Rectal smooth muscle tissue (tissue), 1 donor: ENCODE measurements around the gene CST11.

ENCODE experiments used
- H3K27ac ChIP-seq: one replicate; pipeline ENCODE4 v1.7.0; 2013; ENCODE audit warnings: low read depth, low read length, inconsistent platforms
- H3K27me3 ChIP-seq: one replicate; pipeline ENCODE4 v1.7.0; 2013; ENCODE audit warnings: low read length; ENCODE audit not compliant: control insufficient read depth, insufficient read depth
- H3K36me3 ChIP-seq: one replicate; pipeline ENCODE4 v1.7.0; 2013; ENCODE audit warnings: low read length; ENCODE audit not compliant: control insufficient read depth, insufficient read depth
- H3K4me1 ChIP-seq: one replicate; pipeline ENCODE4 v1.7.0; 2013; ENCODE audit warnings: low read length; ENCODE audit not compliant: control insufficient read depth, insufficient read depth
- H3K4me3 ChIP-seq: one replicate; pipeline ENCODE4 v1.7.0; 2013; ENCODE audit warnings: low read length
- H3K9ac ChIP-seq: one replicate; pipeline ENCODE4 v1.7.0; 2013; ENCODE audit warnings: low read length

Gene CST11, protein sequence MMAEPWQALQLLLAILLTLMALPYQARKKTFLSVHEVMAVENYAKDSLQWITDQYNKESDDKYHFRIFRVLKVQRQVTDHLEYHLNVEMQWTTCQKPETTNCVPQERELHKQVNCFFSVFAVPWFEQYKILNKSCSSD

DNA sequence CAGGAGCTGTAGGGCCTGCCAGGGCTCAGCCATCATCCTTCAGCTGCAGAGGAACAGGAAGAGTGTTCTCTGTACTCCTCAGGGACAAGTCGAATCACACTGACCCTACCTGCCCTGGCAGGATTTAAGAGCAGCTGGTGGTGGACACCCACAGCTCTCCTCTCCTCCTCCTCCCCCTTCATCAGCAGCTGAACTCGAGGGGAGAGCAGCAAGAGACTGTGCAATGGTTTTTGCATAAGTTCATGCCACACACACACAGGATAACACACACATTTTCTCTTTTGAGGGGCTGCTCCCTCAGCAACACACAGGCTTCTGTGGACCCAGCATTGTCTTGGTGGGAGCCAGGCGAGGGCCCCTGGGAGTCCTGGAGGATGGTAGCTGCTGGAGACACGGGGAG, at the start of gene CST11:
CST11 (minus strand) TSS at position 101 of the 400 bp plus-strand sequence; CDS start at position 36, 65 bp downstream.
- Histone ChIP-seq H3K27me3 (no peaks in the 10 kb centered on the region), H3K9ac (no peak within 1 kb of the TSS), H3K4me1 (no peaks in the 10 kb centered on the region), H3K27ac (no peak within 1 kb of the TSS), H3K4me3 (no peak within 1 kb of the TSS), H3K36me3 (no peaks in the 10 kb centered on the region)

DNA sequence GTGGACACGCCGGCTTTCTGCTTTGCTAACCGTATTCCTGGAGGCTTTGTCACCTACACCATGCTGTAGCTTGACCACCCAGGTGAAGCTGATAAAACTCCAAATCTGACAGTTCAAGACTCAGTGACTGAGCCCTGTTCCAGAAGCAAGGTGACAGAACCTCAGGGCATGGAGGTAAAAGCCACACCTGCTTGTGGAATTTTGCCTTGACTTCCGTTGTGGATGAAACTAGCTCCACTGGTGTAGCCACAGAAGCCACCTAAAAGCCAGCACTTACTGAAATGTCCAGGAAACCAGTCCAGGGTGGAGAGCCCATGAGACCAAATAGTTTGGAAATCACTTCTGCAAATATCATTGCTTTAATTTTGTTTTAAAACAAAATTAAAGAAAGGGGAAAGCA, 49.2 kb upstream of the CST11 start:
- Histone ChIP-seq H3K9ac (no peak overlapping the region), H3K36me3 (no peaks in the 10 kb centered on the region), H3K4me1 (no peaks in the 10 kb centered on the region), H3K27ac (no peak overlapping the region), H3K4me3 (no peak overlapping the region), H3K27me3 (no peaks in the 10 kb centered on the region)

DNA sequence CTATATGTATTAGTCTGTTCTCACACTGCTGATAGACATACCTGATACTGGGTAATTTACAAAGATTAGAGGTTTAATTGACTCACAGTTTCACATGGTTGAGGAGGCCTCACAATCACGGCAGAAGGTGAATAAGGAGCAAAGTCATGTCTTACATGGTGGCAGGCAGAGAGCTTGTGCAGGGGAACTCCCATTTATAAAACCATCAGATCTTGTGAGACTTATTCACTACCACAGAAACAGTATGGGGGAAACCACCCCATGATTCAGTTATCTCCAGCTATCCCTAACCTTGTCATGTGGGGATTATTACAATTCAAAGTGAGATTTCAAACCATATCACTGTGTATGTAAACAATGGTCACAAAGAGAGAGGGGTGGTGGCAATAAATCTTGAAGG, 44.9 kb upstream of the CST11 start:
- no peak overlapping the region for H3K9ac ChIP-seq
- H3K4me1 ChIP-seq: no peaks in the 10 kb centered on the region
- H3K36me3 ChIP-seq: no peaks in the 10 kb centered on the region
- no peaks in the 10 kb centered on the region for H3K27me3 ChIP-seq
- H3K27ac ChIP-seq: no peak overlapping the region
- H3K4me3 ChIP-seq: no peak overlapping the region

DNA sequence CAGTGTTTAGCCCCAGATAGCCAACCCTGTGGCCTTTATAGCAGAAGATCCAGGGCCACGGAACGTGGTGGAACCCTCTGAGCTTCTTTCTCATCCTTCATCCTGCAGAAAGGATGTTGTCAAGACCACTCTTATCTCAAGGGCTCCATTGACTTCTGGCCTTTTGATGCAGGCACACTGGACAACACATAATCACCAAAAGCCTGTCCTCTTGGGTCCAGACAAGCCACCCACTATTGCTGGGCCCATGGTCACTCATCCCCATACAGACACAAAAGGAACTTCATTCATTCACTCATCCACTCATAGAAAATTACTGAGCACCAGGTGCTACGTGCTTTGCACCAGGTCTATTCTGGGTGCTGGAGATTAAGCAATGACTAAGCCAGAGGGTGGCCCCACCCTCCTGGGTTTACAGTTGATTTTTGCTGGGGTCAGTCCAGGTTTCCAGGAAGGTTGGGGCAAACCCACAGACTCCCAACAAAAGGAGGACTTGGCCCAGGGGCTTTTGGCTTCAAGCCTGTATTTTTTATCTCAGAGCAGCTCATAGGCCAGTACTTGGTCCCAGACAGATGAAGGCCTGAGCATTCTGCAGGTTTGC, 40.6 kb upstream of the CST11 start:
- no peak overlapping the region for H3K9ac ChIP-seq
- H3K27ac ChIP-seq: no peak overlapping the region
- H3K36me3 ChIP-seq: no peaks in the 10 kb centered on the region
- H3K27me3 ChIP-seq: no peaks in the 10 kb centered on the region
- no peak overlapping the region for H3K4me3 ChIP-seq
- H3K4me1 ChIP-seq: no peaks in the 10 kb centered on the region

DNA sequence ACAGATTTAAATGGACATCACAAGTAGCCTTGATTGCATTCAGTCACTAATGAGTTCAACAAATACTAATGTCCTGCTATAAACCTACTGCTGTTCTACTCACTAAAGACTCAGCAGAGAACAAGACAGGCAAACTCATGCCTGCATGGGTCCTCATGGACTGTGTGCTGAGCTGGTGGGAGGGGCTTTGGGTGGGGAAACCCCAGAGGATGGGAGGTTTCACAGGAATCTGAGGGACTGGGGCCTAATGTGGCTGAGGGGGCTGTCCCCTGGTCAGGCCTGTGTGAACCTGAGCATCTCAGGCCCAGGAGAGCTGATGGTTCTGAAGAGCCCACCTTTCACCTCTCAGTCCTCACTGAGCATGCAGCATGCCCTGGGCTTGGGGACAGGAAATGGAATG, 39.6 kb upstream of the CST11 start:
- H3K9ac ChIP-seq: no peak overlapping the region
- H3K4me3 ChIP-seq: no peak overlapping the region
- H3K27me3 ChIP-seq: no peaks in the 10 kb centered on the region
- no peaks in the 10 kb centered on the region for H3K4me1 ChIP-seq
- H3K36me3 ChIP-seq: no peaks in the 10 kb centered on the region
- H3K27ac ChIP-seq: no peak overlapping the region

DNA sequence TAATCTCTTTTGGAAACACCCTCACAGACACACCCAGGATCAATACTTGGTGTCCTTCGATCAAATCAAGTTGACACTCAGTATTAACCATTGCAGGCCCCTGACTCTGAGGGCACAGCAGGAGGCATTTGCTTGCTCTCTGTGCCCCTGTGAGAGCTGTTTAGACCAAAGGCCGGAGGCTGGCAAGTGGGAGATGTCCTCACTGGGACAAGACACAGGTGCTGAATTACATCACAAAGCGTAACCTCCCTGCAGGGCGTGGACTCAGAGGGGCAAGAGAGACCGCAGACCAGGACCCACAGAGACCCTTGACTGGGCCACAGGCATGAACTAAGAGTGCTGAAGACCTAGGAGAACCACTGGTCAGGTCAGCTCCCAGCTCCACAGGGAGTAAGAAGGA, 38.1 kb upstream of the CST11 start, which contains the start of gene CST8:
CST8 (plus strand) TSS at position 301 of the 400 bp plus-strand sequence. CDS start 551 bp downstream, outside the sequence.
- Histone ChIP-seq H3K4me3 (no peak within 1 kb of the TSS), H3K27ac (no peak within 1 kb of the TSS), H3K4me1 (no peaks in the 10 kb centered on the region), H3K36me3 (no peaks in the 10 kb centered on the region), H3K27me3 (no peaks in the 10 kb centered on the region), H3K9ac (no peak within 1 kb of the TSS)

DNA sequence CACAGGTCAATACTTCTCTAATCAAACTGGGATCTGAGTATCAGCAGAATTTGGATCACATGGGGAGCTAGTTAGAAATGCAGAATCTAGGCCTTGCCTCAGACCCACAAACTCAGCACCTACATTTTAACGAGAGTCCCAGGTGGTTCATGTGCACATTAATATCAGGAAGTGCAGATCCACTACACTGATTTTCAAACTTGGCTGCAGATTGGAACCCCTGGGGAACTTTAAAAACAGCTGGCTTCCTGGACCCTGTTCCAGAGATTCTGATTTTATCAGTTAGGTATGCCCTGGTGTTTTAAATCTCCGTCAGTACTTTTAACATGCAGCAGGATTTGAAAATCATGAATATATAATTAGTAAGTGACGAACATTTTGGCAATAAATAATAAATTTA, 36.3 kb upstream of the CST11 start:
- Histone ChIP-seq H3K27me3 (no peaks in the 10 kb centered on the region), H3K36me3 (no peaks in the 10 kb centered on the region), H3K4me3 (no peak overlapping the region), H3K4me1 (no peaks in the 10 kb centered on the region), H3K27ac (no peak overlapping the region), H3K9ac (no peak overlapping the region)

DNA sequence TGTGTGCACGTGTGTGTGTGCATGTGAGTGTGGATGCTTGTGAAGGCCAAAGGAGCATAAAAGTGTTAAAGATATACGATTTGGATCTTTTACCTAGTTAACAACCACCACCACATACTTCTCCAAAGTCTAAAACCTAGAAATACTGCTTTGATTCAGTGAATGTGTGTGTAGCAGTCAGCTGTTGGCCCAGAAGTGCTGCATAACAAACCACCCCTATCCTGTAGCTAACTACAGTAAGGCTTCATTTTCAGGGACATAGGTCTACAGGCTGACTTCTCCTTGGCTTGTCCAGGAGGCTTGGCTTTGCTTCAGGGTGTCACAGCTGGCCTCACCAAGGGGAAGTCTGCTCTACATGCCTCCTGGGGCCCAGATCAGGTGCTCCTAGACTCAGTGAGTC, 35.8 kb upstream of the CST11 start:
- H3K9ac ChIP-seq: no peak overlapping the region
- no peak overlapping the region for H3K4me3 ChIP-seq
- no peak overlapping the region for H3K27ac ChIP-seq
- no peaks in the 10 kb centered on the region for H3K36me3 ChIP-seq
- H3K27me3 ChIP-seq: no peaks in the 10 kb centered on the region
- no peaks in the 10 kb centered on the region for H3K4me1 ChIP-seq

DNA sequence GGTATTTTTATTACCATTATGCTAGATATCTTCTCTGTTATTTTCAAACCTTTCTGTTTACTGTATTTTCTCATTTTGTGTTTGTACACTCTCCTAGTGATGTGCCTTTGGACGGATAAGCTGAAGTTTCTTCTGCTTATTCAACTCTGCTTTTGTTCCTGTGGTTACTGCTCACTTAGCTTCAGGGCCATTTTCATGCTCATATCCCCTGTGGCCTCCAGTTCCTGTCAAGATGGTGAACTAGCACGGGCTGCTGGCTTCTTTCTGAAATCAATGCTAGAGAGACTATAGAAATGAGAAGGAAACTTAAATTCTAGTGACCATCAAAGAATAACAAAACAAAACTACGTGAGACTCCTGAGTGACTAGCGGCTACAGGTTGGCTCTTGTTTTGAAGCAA, 31.4 kb upstream of the CST11 start:
- no peaks in the 10 kb centered on the region for H3K4me1 ChIP-seq
- H3K4me3 ChIP-seq: no peak overlapping the region
- H3K27ac ChIP-seq: no peak overlapping the region
- no peaks in the 10 kb centered on the region for H3K36me3 ChIP-seq
- H3K9ac ChIP-seq: no peak overlapping the region
- H3K27me3 ChIP-seq: no peaks in the 10 kb centered on the region

DNA sequence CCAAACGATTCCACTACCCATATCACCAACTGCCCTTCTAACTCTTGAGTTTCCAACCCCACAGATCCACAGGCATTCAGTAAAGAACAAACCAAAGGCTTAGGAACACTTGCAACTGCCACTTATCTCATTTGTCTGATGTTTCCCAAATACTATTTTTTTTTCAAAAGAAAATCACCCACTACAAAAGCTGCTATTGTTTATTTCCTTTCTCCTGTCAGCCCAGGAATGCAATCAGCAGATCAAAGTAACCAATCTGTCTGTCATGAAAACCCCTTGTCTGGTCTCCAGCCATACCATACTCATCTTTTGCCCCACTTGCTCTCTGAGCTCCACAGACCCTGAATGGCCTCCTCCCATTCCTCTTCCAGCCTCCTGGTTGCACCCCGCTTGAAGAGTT, 29.5 kb upstream of the CST11 start:
- H3K4me3 ChIP-seq: no peak overlapping the region
- no peak overlapping the region for H3K9ac ChIP-seq
- no peaks in the 10 kb centered on the region for H3K4me1 ChIP-seq
- H3K36me3 ChIP-seq: no peaks in the 10 kb centered on the region
- H3K27me3 ChIP-seq: no peaks in the 10 kb centered on the region
- no peak overlapping the region for H3K27ac ChIP-seq

DNA sequence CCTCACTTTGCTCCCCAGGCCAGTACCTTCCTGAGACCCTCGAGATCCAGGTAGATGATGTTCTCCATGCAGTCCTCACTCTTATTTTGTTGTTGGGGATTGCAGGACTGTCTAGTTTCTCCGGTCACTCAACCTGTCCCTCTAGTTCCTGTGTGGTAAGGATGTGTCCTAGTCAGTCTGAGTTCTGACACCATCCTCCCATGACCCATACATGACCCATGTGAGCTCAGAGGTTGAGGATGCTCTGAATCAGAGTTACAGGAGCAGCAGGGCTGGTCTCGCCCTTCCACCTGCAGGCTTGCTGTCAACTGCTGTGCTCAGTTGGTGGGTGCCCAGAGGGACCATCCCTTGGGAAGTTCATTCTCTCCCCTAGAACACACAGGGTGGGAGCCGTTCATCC, 26.4 kb upstream of the CST11 start:
- no peak overlapping the region for H3K4me3 ChIP-seq
- no peak overlapping the region for H3K27ac ChIP-seq
- no peaks in the 10 kb centered on the region for H3K36me3 ChIP-seq
- no peak overlapping the region for H3K9ac ChIP-seq
- no peaks in the 10 kb centered on the region for H3K4me1 ChIP-seq
- no peaks in the 10 kb centered on the region for H3K27me3 ChIP-seq

DNA sequence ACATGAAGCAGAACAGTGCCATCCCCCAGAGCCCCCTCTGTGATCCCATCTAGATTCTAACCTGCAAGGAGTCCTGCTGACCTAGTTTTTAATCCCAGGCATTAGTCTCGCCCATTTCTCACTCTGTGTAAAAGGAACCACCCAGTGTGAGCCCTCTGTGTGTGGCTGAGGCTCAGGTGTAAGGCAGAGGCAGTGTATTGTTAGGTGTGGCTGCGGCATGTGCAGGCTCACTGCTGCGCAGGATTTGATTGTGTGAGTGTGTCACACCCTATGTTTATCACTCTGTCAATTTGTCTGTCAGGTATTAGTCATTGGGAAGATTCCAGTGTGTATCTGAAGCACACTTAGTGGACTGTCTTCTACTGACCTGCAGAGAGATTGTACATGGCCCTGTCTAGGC, 24.5 kb upstream of the CST11 start:
- no peaks in the 10 kb centered on the region for H3K27me3 ChIP-seq
- H3K4me1 ChIP-seq: no peaks in the 10 kb centered on the region
- no peak overlapping the region for H3K27ac ChIP-seq
- H3K36me3 ChIP-seq: no peaks in the 10 kb centered on the region
- H3K9ac ChIP-seq: no peak overlapping the region
- no peak overlapping the region for H3K4me3 ChIP-seq

DNA sequence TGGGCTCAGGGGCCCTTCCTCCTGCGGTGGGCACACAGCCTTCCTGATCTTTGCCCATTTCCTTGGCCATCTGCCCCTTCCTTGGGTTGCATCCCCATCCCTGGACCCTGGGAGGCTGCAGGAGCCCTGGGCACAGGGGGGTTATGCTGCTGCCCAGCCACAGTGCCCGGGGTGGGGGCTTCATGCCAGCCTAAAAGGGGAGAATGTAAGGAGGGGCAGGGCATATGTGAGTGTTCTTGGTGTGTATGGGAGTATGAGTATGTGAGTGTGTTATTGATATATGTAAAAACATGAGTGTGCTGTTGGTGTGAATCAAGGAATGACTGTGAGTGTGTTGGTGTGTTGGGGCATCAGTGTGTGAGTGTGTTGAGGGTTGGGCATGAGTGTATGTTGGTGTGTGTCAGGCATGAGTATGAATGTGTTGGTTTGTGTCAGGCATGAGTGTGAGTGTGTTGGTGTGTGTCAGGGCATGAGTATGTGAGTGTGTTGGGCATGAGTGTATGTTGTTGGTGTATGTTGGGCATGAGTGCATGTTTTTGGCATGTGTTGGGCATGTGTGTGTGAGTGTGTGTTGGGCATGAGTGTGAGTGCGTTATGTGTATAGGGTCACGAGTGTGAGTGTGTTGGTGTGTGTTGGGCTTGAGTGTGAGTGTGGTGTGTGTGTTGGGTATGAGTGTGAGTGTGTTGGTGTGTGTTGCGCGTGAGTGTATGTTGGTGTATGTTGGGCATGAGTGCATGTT, 23.5 kb upstream of the CST11 start:
- no peaks in the 10 kb centered on the region for H3K27me3 ChIP-seq
- no peak overlapping the region for H3K4me3 ChIP-seq
- no peaks in the 10 kb centered on the region for H3K36me3 ChIP-seq
- H3K4me1 ChIP-seq: no peaks in the 10 kb centered on the region
- H3K9ac ChIP-seq: no peak overlapping the region
- no peak overlapping the region for H3K27ac ChIP-seq
